Epithelial cell of prostate (primary cell): ENCODE measurements around the gene FAM107B.

Experiments
- DNase-seq: peaks from one replicate; pipeline ENCODE4 v3.0.0-alpha.2; 2011; ENCODE audit warnings: low read depth, low spot score
- H3K27ac ChIP-seq: fragments of 450-650 bp; 2 replicates; pipeline ENCODE4 v1.5.1; 2017; ENCODE audit warnings: mild to moderate bottlenecking

The FAM107B gene

GRCh38 chr10:14569274-14570060 lies 205.2 kb downstream of the FAM107B start:
- H3K27ac ChIP-seq, result peak overlapping the region; percentile 57
- no peak for DNase-seq

- H3K27ac ChIP-seq, result no peak overlapping the region
- no peak for DNase-seq
These were observed 207.3 kb downstream of the FAM107B start for GRCh38 chr10:14567421-14567820.

- no peak for DNase-seq
- H3K27ac ChIP-seq, result no peak overlapping the region
These were observed 208.2 kb downstream of the FAM107B start for GRCh38 chr10:14566498-14566897.

- no peak overlapping the region for H3K27ac ChIP-seq
- DNase-seq, result no peak
These were observed 209.5 kb downstream of the FAM107B start for GRCh38 chr10:14565199-14565598.

GRCh38 chr10:14564268-14564744 lies 210.4 kb downstream of the FAM107B start:
- DNase-seq, result no peak
- no peak overlapping the region for H3K27ac ChIP-seq

- H3K27ac ChIP-seq, result no peak overlapping the region
- DNase-seq, result no peak
These were observed 211.2 kb downstream of the FAM107B start for GRCh38 chr10:14563359-14563940.

GRCh38 chr10:14563076-14563336 lies 211.7 kb downstream of the FAM107B start:
- no peak for DNase-seq
- no peak overlapping the region for H3K27ac ChIP-seq

GRCh38 chr10:14562218-14563075 lies 212.2 kb downstream of the FAM107B start:
- DNase-seq, result no peak
- no peak overlapping the region for H3K27ac ChIP-seq

- DNase-seq, result no peak
- peak overlapping the region; percentile 54 for H3K27ac ChIP-seq
These were observed 213.6 kb downstream of the FAM107B start for GRCh38 chr10:14560791-14561765.

- DNase-seq, result peak; percentile 96
- H3K27ac ChIP-seq, result peak overlapping the region; percentile 54
These were observed 214.4 kb downstream of the FAM107B start for GRCh38 chr10:14560274-14560673.

- no peak overlapping the region for H3K27ac ChIP-seq
- no peak for DNase-seq
These were observed 216.7 kb downstream of the FAM107B start for GRCh38 chr10:14558025-14558424.

- no peak overlapping the region for H3K27ac ChIP-seq
- no peak for DNase-seq
These were observed 217.1 kb downstream of the FAM107B start for GRCh38 chr10:14557567-14557966.

- no peak for DNase-seq
- H3K27ac ChIP-seq, result no peak overlapping the region
These were observed 218.3 kb downstream of the FAM107B start for GRCh38 chr10:14556285-14556956.

- H3K27ac ChIP-seq, result no peak overlapping the region
These were observed 218.9 kb downstream of the FAM107B start for GRCh38 chr10:14555807-14556206.

GRCh38 chr10:14554491-14555205 lies 220.0 kb downstream of the FAM107B start:
- H3K27ac ChIP-seq, result peak overlapping the region; percentile 79

More at GRCh38 chr10:14555807-14556206, 218.9 kb downstream of the FAM107B start:
- no peak for DNase-seq

GRCh38 chr10:14554091-14554490 lies 220.6 kb downstream of the FAM107B start:
- DNase-seq, result no peak
- H3K27ac ChIP-seq, result peak overlapping the region; percentile 79

More at GRCh38 chr10:14554491-14555205, 220.0 kb downstream of the FAM107B start:
- no peak for DNase-seq

- peak overlapping the region; percentile 79 for H3K27ac ChIP-seq
- DNase-seq, result no peak
These were observed 221.2 kb downstream of the FAM107B start for GRCh38 chr10:14553448-14553847.

- no peak for DNase-seq
- no peak overlapping the region for H3K27ac ChIP-seq
These were observed 222.7 kb downstream of the FAM107B start for GRCh38 chr10:14552015-14552414.
